HG03097 (cell line): ENCODE results near the gene TAGLN3.
"Not testable (repeated sequence)": the region's sequence is repeated elsewhere in the genome, so short reads cannot be mapped to it uniquely, and the experiment has no call there.

ENCODE experiments used
- ATAC-seq: cut with Tn5 transposase; IDR thresholded peaks from one replicate; pipeline ENCODE4 v1.9.1; 2021; ENCODE audit not compliant: unreplicated experiment, low FRiP score

TAGLN3 gene

GRCh38 chr3:112007633-112008032 lies 8.9 kb downstream of the TAGLN3 start:
- no peak for ATAC-seq

- no peak for ATAC-seq
These were observed 10.9 kb downstream of the TAGLN3 start for GRCh38 chr3:112009670-112010069.

- no peak for ATAC-seq
These were observed 11.9 kb downstream of the TAGLN3 start for GRCh38 chr3:112010636-112011035.

GRCh38 chr3:112011376-112011940 lies 12.7 kb downstream of the TAGLN3 start:
- no peak for ATAC-seq

GRCh38 chr3:112012205-112012992 lies 13.7 kb downstream of the TAGLN3 start:
- ATAC-seq = no peak

GRCh38 chr3:112013058-112013783 lies 14.5 kb downstream of the TAGLN3 start:
- no peak for ATAC-seq

- no peak for ATAC-seq
These were observed 15.0 kb downstream of the TAGLN3 start for GRCh38 chr3:112013784-112014143.

- ATAC-seq = no peak
These were observed 18.4 kb downstream of the TAGLN3 start for GRCh38 chr3:112017091-112017490.

- ATAC-seq = no peak
These were observed 20.0 kb downstream of the TAGLN3 start for GRCh38 chr3:112018712-112019111.

- ATAC-seq = no peak
These were observed 21.0 kb downstream of the TAGLN3 start for GRCh38 chr3:112019716-112020115.

GRCh38 chr3:112020674-112021085 lies 22.0 kb downstream of the TAGLN3 start:
- no peak for ATAC-seq

- no peak for ATAC-seq
These were observed 28.4 kb downstream of the TAGLN3 start for GRCh38 chr3:112027142-112027541.

GRCh38 chr3:112027826-112028225 lies 29.1 kb downstream of the TAGLN3 start:
- no peak for ATAC-seq

GRCh38 chr3:112030901-112031300 lies 32.2 kb downstream of the TAGLN3 start:
- ATAC-seq = no peak

GRCh38 chr3:112032098-112032731 lies 33.5 kb downstream of the TAGLN3 start:
- ATAC-seq = no peak

- no peak for ATAC-seq
These were observed 35.7 kb downstream of the TAGLN3 start, which contains the start of gene TMPRSS7 for GRCh38 chr3:112034436-112034835. TSS of gene TMPRSS7 (plus strand) at chr3:112034736. CDS start at chr3:112034846, 110 bp downstream.

- ATAC-seq = no peak
These were observed 36.5 kb downstream of the TAGLN3 start for GRCh38 chr3:112035241-112035640.

- ATAC-seq = not testable (repeated sequence)
These were observed 38.5 kb downstream of the TAGLN3 start for GRCh38 chr3:112037194-112037593.

GRCh38 chr3:112038863-112039262 lies 40.1 kb downstream of the TAGLN3 start:
- ATAC-seq = no peak

- ATAC-seq = no peak
These were observed 42.6 kb downstream of the TAGLN3 start for GRCh38 chr3:112041321-112041720.

- ATAC-seq = no peak
These were observed 44.1 kb downstream of the TAGLN3 start for GRCh38 chr3:112042842-112043280.
